Neuronal stem cell (in vitro differentiated cells): ENCODE data around the gene KCNQ1.

ENCODE experiments used
- DNase-seq: peaks from one replicate; pipeline ENCODE4 v3.0.0-alpha.2; 2013; ENCODE audit warnings: low spot score
- H2AFZ ChIP-seq: one replicate; pipeline ENCODE4 v1.6.1; 2013; ENCODE audit warnings: mild to moderate bottlenecking, low read length, inconsistent platforms
- H2AK5ac ChIP-seq: 2 replicates; pipeline ENCODE4 v1.6.1; 2013; ENCODE audit warnings: low read depth, mild to moderate bottlenecking, inconsistent platforms, low read length, moderate library complexity, mixed read lengths
- H2BK120ac ChIP-seq: 2 replicates; pipeline ENCODE4 v1.6.1; 2013; ENCODE audit warnings: low read depth, mild to moderate bottlenecking, inconsistent platforms, low read length, moderate library complexity, mixed read lengths
- H2BK12ac ChIP-seq: one replicate; pipeline ENCODE4 v1.6.1; 2013; ENCODE audit warnings: low read length, inconsistent platforms
- H2BK15ac ChIP-seq: 2 replicates; pipeline ENCODE4 v1.6.1; 2013; ENCODE audit warnings: mild to moderate bottlenecking, low read length, inconsistent platforms, mixed read lengths
- H2BK5ac ChIP-seq: one replicate; pipeline ENCODE4 v1.6.1; 2013; ENCODE audit warnings: inconsistent platforms, mild to moderate bottlenecking, low read length, moderate library complexity
- H3K14ac ChIP-seq: one replicate; pipeline ENCODE4 v1.6.1; 2013; ENCODE audit warnings: low read length, inconsistent platforms
- H3K18ac ChIP-seq: 2 replicates; pipeline ENCODE4 v1.6.1; 2013; ENCODE audit warnings: low read length, inconsistent platforms
- H3K23ac ChIP-seq: 2 replicates; pipeline ENCODE4 v1.6.1; 2013; ENCODE audit warnings: low read depth, mild to moderate bottlenecking, mixed read lengths, low read length, inconsistent platforms; ENCODE audit not compliant: poor library complexity
- H3K27ac ChIP-seq: replicated peaks from 3 replicates; pipeline ENCODE4 v1.5.1; 2013; ENCODE audit warnings: low read length, inconsistent platforms
- H3K27me3 ChIP-seq, 3 experiments: 2 replicates each; pipeline ENCODE4 v1.6.1; 2013; ENCODE audit warnings: low read length in 3 of 3, mild to moderate bottlenecking in 2 of 3, inconsistent platforms in 1 of 3, low read depth in 1 of 3, mixed read lengths in 1 of 3, moderate library complexity in 1 of 3; ENCODE audit not compliant: control insufficient read depth in 3 of 3, insufficient read depth in 3 of 3
- H3K36me3 ChIP-seq, 2 donors: replicated peaks in 1 of 2; 2 replicates each; pipeline ENCODE4 v1.6.1; 2013; ENCODE audit warnings: low read length in 2 of 2; ENCODE audit not compliant: control insufficient read depth in 2 of 2, insufficient read depth in 2 of 2
- H3K4ac ChIP-seq: 2 replicates; pipeline ENCODE4 v1.6.1; 2013; ENCODE audit warnings: inconsistent platforms, mild to moderate bottlenecking, low read length, moderate library complexity
- H3K4me1 ChIP-seq, 2 donors: 1 replicate in 1 of 2; 2 replicates in 1 of 2; pipeline ENCODE4 v1.6.1; 2013; ENCODE audit warnings: low read length in 2 of 2, low read depth in 1 of 2; ENCODE audit not compliant: control insufficient read depth in 2 of 2, insufficient read depth in 1 of 2
- H3K4me2 ChIP-seq: one replicate; pipeline ENCODE4 v1.6.1; 2013; ENCODE audit warnings: mild to moderate bottlenecking, low read length, inconsistent platforms; ENCODE audit not compliant: insufficient read depth, poor library complexity, severe bottlenecking
- H3K4me3 ChIP-seq, 2 donors: 2 replicates each; pipeline ENCODE4 v1.5.1; 2013; ENCODE audit warnings: low read length in 2 of 2, mild to moderate bottlenecking in 2 of 2, inconsistent platforms in 1 of 2, moderate library complexity in 1 of 2
- H3K79me1 ChIP-seq: one replicate; pipeline ENCODE4 v1.6.1; 2013; ENCODE audit warnings: low read depth, mild to moderate bottlenecking, inconsistent platforms, low read length, moderate library complexity
- H3K9ac ChIP-seq: one replicate; pipeline ENCODE4 v1.6.1; 2013; ENCODE audit warnings: mild to moderate bottlenecking, low read depth, low read length, inconsistent platforms; ENCODE audit not compliant: poor library complexity
- H3K9me3 ChIP-seq, 2 donors: replicated peaks in 1 of 2; 2 replicates each; pipeline versions ENCODE3 to v1.6.1; 2013; ENCODE audit warnings: low read length in 2 of 2, mild to moderate bottlenecking in 2 of 2, inconsistent platforms in 1 of 2, low read depth in 1 of 2, mixed read lengths in 1 of 2, moderate library complexity in 1 of 2; ENCODE audit not compliant: control insufficient read depth in 2 of 2, insufficient read depth in 1 of 2
- H4K8ac ChIP-seq: one replicate; pipeline ENCODE4 v1.6.1; 2013; ENCODE audit warnings: low read depth, mild to moderate bottlenecking, inconsistent platforms, low read length, moderate library complexity
- H4K91ac ChIP-seq: one replicate; pipeline ENCODE4 v1.6.1; 2013; ENCODE audit warnings: low read length, low read depth, mild to moderate bottlenecking, inconsistent platforms; ENCODE audit not compliant: poor library complexity
- WGBS, 2 donors: extraction: QIAGEN DNeasy Blood & Tissue Kit; methylation state at CpG; one replicate each; pipeline ENCODE4 v1.1.7; 2013; ENCODE audit warnings: missing lambda C conversion rate in 2 of 2, mixed read lengths in 1 of 2; ENCODE audit not compliant: insufficient read length in 2 of 2, insufficient replicate concordance in 1 of 2; ENCODE audit errors: extremely low coverage in 2 of 2; 5-methylcytosine and 5-hydroxymethylcytosine counted together

KCNQ1 gene

GRCh38 chr11:2666828-2667570 is 222.2 kb downstream of the KCNQ1 start:
- Histone ChIP-seq H3K4me3 (no peak overlapping the region), H3K4ac (no peak overlapping the region), H2AK5ac (no peak overlapping the region), H2BK120ac (no peak overlapping the region), H3K4me1 (no peaks in the 10 kb centered on the region), H3K4me2 (no peak overlapping the region), H2BK12ac (no peak overlapping the region), H3K18ac (no peak overlapping the region), H2BK5ac (no peak overlapping the region), H3K27me3 (no peaks in the 10 kb centered on the region), H3K9me3 (peaks cover 5 to 8% of the 10 kb centered on the region in 2 donors), H3K9ac (peak overlapping the region; percentile 27), H3K23ac (no peak overlapping the region), H3K79me1 (no peaks in the 10 kb centered on the region), H2AFZ (no peak overlapping the region), H4K8ac (no peak overlapping the region), H3K36me3 (peaks cover 2 to 11% of the 10 kb centered on the region in 2 donors), H2BK15ac (no peak overlapping the region), H4K91ac (no peak overlapping the region), H3K27ac (no peak overlapping the region), H3K14ac (no peak overlapping the region)
- no peak for DNase-seq
- WGBS, 2 donors, result no CpG with 5 or more reads among the region's 15 CpGs

- no peak for DNase-seq
- Histone ChIP-seq H3K9me3 (peaks cover 3 to 5% of the 10 kb centered on the region in 2 donors), H3K27me3 (no peaks in the 10 kb centered on the region), H3K23ac (no peak overlapping the region), H3K79me1 (peaks cover 3% of the 10 kb centered on the region), H3K4me1 (no peaks in the 10 kb centered on the region), H3K9ac (no peak overlapping the region), H2AFZ (no peak overlapping the region), H3K4me3 (no peak overlapping the region), H2BK120ac (no peak overlapping the region), H4K91ac (no peak overlapping the region), H2BK15ac (no peak overlapping the region), H3K14ac (no peak overlapping the region), H3K4me2 (no peak overlapping the region), H2BK5ac (no peak overlapping the region), H2BK12ac (no peak overlapping the region), H3K36me3 (peaks cover 2 to 11% of the 10 kb centered on the region in 2 donors), H4K8ac (no peak overlapping the region), H2AK5ac (no peak overlapping the region), H3K18ac (no peak overlapping the region), H3K4ac (no peak overlapping the region), H3K27ac (no peak overlapping the region)
- WGBS, 2 donors, result no CpG with 5 or more reads among the region's 2 CpGs
Measured at GRCh38 chr11:2667940-2668339, 223.1 kb downstream of the KCNQ1 start.

GRCh38 chr11:2668876-2669275 is 224.1 kb downstream of the KCNQ1 start:
- no peak overlapping the region for H2AK5ac ChIP-seq
- H2BK120ac ChIP-seq, result no peak overlapping the region
- H3K23ac ChIP-seq, result no peak overlapping the region
- no peak overlapping the region for H3K18ac ChIP-seq
- no peak overlapping the region for H2AFZ ChIP-seq
- H3K9ac ChIP-seq, result no peak overlapping the region
- H3K9me3 ChIP-seq, result peaks cover 0 to 1% of the 10 kb centered on the region in 2 donors
- no peak overlapping the region for H3K4me3 ChIP-seq
- peaks cover 4% of the 10 kb centered on the region for H3K79me1 ChIP-seq
- peaks cover 0 to 7% of the 10 kb centered on the region in 2 donors for H3K36me3 ChIP-seq
- no peak overlapping the region for H2BK12ac ChIP-seq
- no peak overlapping the region for H2BK5ac ChIP-seq
- H3K4ac ChIP-seq, result no peak overlapping the region
- H4K8ac ChIP-seq, result no peak overlapping the region
- no peak for DNase-seq
- WGBS, 2 donors, result no CpG with 5 or more reads among the region's 5 CpGs
- no peaks in the 10 kb centered on the region for H3K27me3 ChIP-seq
- H2BK15ac ChIP-seq, result no peak overlapping the region
- no peak overlapping the region for H3K14ac ChIP-seq
- no peaks in the 10 kb centered on the region for H3K4me1 ChIP-seq
- H4K91ac ChIP-seq, result no peak overlapping the region
- no peak overlapping the region for H3K4me2 ChIP-seq
- no peak overlapping the region for H3K27ac ChIP-seq

GRCh38 chr11:2669634-2670469 is 225.0 kb downstream of the KCNQ1 start:
- no peak overlapping the region for H3K18ac ChIP-seq
- no peak overlapping the region for H2BK15ac ChIP-seq
- no peak overlapping the region for H2BK5ac ChIP-seq
- H2AFZ ChIP-seq, result no peak overlapping the region
- no peak overlapping the region for H4K8ac ChIP-seq
- WGBS, 2 donors, result no CpG with 5 or more reads among the region's 8 CpGs
- H2BK12ac ChIP-seq, result no peak overlapping the region
- H3K14ac ChIP-seq, result no peak overlapping the region
- H3K23ac ChIP-seq, result no peak overlapping the region
- no peak overlapping the region for H2BK120ac ChIP-seq
- no peak overlapping the region for H3K4me3 ChIP-seq
- peaks cover 4% of the 10 kb centered on the region for H3K79me1 ChIP-seq
- no peak overlapping the region for H3K4ac ChIP-seq
- H3K27me3 ChIP-seq, result no peaks in the 10 kb centered on the region
- DNase-seq, result no peak
- H3K4me2 ChIP-seq, result no peak overlapping the region
- H3K4me1 ChIP-seq, result peaks cover 0 to 4% of the 10 kb centered on the region in 2 donors
- no peak overlapping the region for H4K91ac ChIP-seq
- peaks cover 0 to 7% of the 10 kb centered on the region in 2 donors for H3K36me3 ChIP-seq
- no peak overlapping the region for H3K27ac ChIP-seq
- H2AK5ac ChIP-seq, result no peak overlapping the region
- H3K9me3 ChIP-seq, result peaks cover 0 to 1% of the 10 kb centered on the region in 2 donors
- no peak overlapping the region for H3K9ac ChIP-seq
